MG63 (cell line): ENCODE measurements around the gene SEC16B. TPM values are rescaled to one million over a fixed set of nuclear protein-coding genes. Genes with fewer than 3 reads are reported as not detected.
A peak's percentile ranks its signal among the peaks of the same experiment; 100 is the strongest.

Experiments
- DNase-seq: peaks from one replicate; pipeline ENCODE4 v3.0.0-alpha.2; 2020
- H3K27me3 ChIP-seq: fragments of 250-450 bp; sonication (Bioruptor Pico); 2 replicates; pipeline ENCODE4 v1.5.1; 2020; ENCODE audit warnings: mild to moderate bottlenecking, moderate library complexity
- H3K36me3 ChIP-seq: fragments of 250-450 bp; sonication (Bioruptor Pico); 2 replicates; pipeline ENCODE4 v1.5.1; 2020; ENCODE audit warnings: mild to moderate bottlenecking, moderate library complexity
- H3K4me3 ChIP-seq: fragments of 250-450 bp; sonication (Bioruptor Pico); 2 replicates; pipeline ENCODE4 v1.5.1; 2020; ENCODE audit warnings: mild to moderate bottlenecking, moderate library complexity
- H3K9me3 ChIP-seq: fragments of 250-450 bp; sonication (Bioruptor Pico); 2 replicates; pipeline ENCODE4 v1.5.1; 2020; ENCODE audit warnings: mild to moderate bottlenecking, moderate library complexity
- total RNA-seq: library from RNA; depleted of rRNA; stranded (reverse); fragments of >200 nt; shearing (Covaris generic); gene quantifications from 2 replicates; pipeline ENCODE4 v1.2.3, GENCODE V29; 2014; ENCODE audit warnings: low replicate concordance

Gene SEC16B
- total RNA-seq, 1 experiment from 2014 or later: 3.5 TPM

- Histone ChIP-seq H3K36me3 (no peaks in the 10 kb centered on the region), H3K9me3 (no peaks in the 10 kb centered on the region; the same call in 1 of the 2 replicates), H3K4me3 (peak overlapping the region; percentile 5; the same call in 1 of the 2 replicates), H3K27me3 (no peaks in the 10 kb centered on the region)
- DNase-seq: peak; percentile 15
Measured at GRCh38 chr1:177983482-177984135, 13.8 kb upstream of the SEC16B start.

GRCh38 chr1:177983077-177983476 is 13.2 kb upstream of the SEC16B start:
- H3K27me3 ChIP-seq: no peaks in the 10 kb centered on the region
- H3K4me3 ChIP-seq: no peak overlapping the region
- H3K36me3 ChIP-seq: no peaks in the 10 kb centered on the region
- peak; percentile 25 for DNase-seq
- no peaks in the 10 kb centered on the region for H3K9me3 ChIP-seq

GRCh38 chr1:177981200-177981599 is 11.3 kb upstream of the SEC16B start:
- Histone ChIP-seq H3K9me3 (no peaks in the 10 kb centered on the region), H3K27me3 (no peaks in the 10 kb centered on the region), H3K36me3 (no peaks in the 10 kb centered on the region), H3K4me3 (no peak overlapping the region)
- DNase-seq: no peak

GRCh38 chr1:177979272-177979671 is 9.4 kb upstream of the SEC16B start:
- H3K4me3 ChIP-seq: no peak overlapping the region
- no peak for DNase-seq
- H3K27me3 ChIP-seq: no peaks in the 10 kb centered on the region
- no peaks in the 10 kb centered on the region for H3K9me3 ChIP-seq
- H3K36me3 ChIP-seq: no peaks in the 10 kb centered on the region

GRCh38 chr1:177978530-177978929 is 8.7 kb upstream of the SEC16B start:
- Histone ChIP-seq H3K36me3 (no peaks in the 10 kb centered on the region), H3K4me3 (no peak overlapping the region), H3K27me3 (peaks cover under 1% of the 10 kb centered on the region; the same call in 1 of the 2 replicates), H3K9me3 (no peaks in the 10 kb centered on the region)
- no peak for DNase-seq

- no peak overlapping the region for H3K4me3 ChIP-seq
- no peak for DNase-seq
- H3K27me3 ChIP-seq: peaks cover 2% of the 10 kb centered on the region; the same call in 1 of the 2 replicates
- H3K9me3 ChIP-seq: no peaks in the 10 kb centered on the region
- no peaks in the 10 kb centered on the region for H3K36me3 ChIP-seq
Measured at GRCh38 chr1:177977141-177977540, 7.3 kb upstream of the SEC16B start.

GRCh38 chr1:177976596-177976995 is 6.7 kb upstream of the SEC16B start:
- no peaks in the 10 kb centered on the region for H3K36me3 ChIP-seq
- peaks cover 2% of the 10 kb centered on the region; the same call in 1 of the 2 replicates for H3K27me3 ChIP-seq
- no peaks in the 10 kb centered on the region for H3K9me3 ChIP-seq
- H3K4me3 ChIP-seq: no peak overlapping the region
- no peak for DNase-seq

- no peak overlapping the region for H3K4me3 ChIP-seq
- peak; percentile 23 for DNase-seq
- H3K9me3 ChIP-seq: no peaks in the 10 kb centered on the region
- H3K36me3 ChIP-seq: no peaks in the 10 kb centered on the region
- H3K27me3 ChIP-seq: peaks cover 2% of the 10 kb centered on the region; the same call in 1 of the 2 replicates
Measured at GRCh38 chr1:177975588-177976495, 6.0 kb upstream of the SEC16B start.

- no peak for DNase-seq
- no peaks in the 10 kb centered on the region for H3K36me3 ChIP-seq
- no peak overlapping the region for H3K4me3 ChIP-seq
- H3K27me3 ChIP-seq: peaks cover 2% of the 10 kb centered on the region; the same call in 1 of the 2 replicates
- no peaks in the 10 kb centered on the region for H3K9me3 ChIP-seq
Measured at GRCh38 chr1:177973585-177973984, 3.7 kb upstream of the SEC16B start.

- no peak overlapping the region for H3K4me3 ChIP-seq
- H3K36me3 ChIP-seq: no peaks in the 10 kb centered on the region
- no peak for DNase-seq
- H3K27me3 ChIP-seq: peaks cover 2% of the 10 kb centered on the region; the same call in 1 of the 2 replicates
- H3K9me3 ChIP-seq: no peaks in the 10 kb centered on the region
Measured at GRCh38 chr1:177969109-177969508, 749 bp downstream of the SEC16B start.

- no peak for DNase-seq
- no peaks in the 10 kb centered on the region for H3K27me3 ChIP-seq
- no peak overlapping the region for H3K4me3 ChIP-seq
- H3K36me3 ChIP-seq: no peaks in the 10 kb centered on the region
- no peaks in the 10 kb centered on the region for H3K9me3 ChIP-seq
Measured at GRCh38 chr1:177966199-177966598, 3.7 kb downstream of the SEC16B start.

GRCh38 chr1:177965293-177965692 is 4.6 kb downstream of the SEC16B start:
- Histone ChIP-seq H3K27me3 (no peaks in the 10 kb centered on the region), H3K4me3 (no peak overlapping the region), H3K36me3 (no peaks in the 10 kb centered on the region), H3K9me3 (no peaks in the 10 kb centered on the region)
- DNase-seq: no peak

- Histone ChIP-seq H3K36me3 (no peaks in the 10 kb centered on the region), H3K9me3 (no peaks in the 10 kb centered on the region), H3K4me3 (no peak overlapping the region), H3K27me3 (no peaks in the 10 kb centered on the region)
- no peak for DNase-seq
Measured at GRCh38 chr1:177964336-177964735, 5.5 kb downstream of the SEC16B start.

GRCh38 chr1:177960939-177961622 is 8.8 kb downstream of the SEC16B start:
- Histone ChIP-seq H3K4me3 (no peak overlapping the region), H3K36me3 (no peaks in the 10 kb centered on the region), H3K9me3 (no peaks in the 10 kb centered on the region), H3K27me3 (no peaks in the 10 kb centered on the region)
- no peak for DNase-seq

GRCh38 chr1:177959811-177960515 is 9.9 kb downstream of the SEC16B start:
- no peak for DNase-seq

GRCh38 chr1:177958092-177958491 is 11.8 kb downstream of the SEC16B start:
- no peak overlapping the region for H3K4me3 ChIP-seq
- DNase-seq: no peak
- no peaks in the 10 kb centered on the region for H3K27me3 ChIP-seq
- no peaks in the 10 kb centered on the region for H3K9me3 ChIP-seq
- no peaks in the 10 kb centered on the region for H3K36me3 ChIP-seq

More at GRCh38 chr1:177959811-177960515, 9.9 kb downstream of the SEC16B start:
- Histone ChIP-seq H3K4me3 (no peak overlapping the region), H3K9me3 (no peaks in the 10 kb centered on the region), H3K27me3 (no peaks in the 10 kb centered on the region), H3K36me3 (no peaks in the 10 kb centered on the region)
